ENCODE measurements around the gene RNF17.

The RNF17 gene

GRCh38 chr13:24927810-24928404, 163.9 kb downstream of the RNF17 start:
- DNase-seq (ENCODE audit: low read depth, low spot score), result no peak
- H3K4me3 ChIP-seq (ENCODE audit: insufficient read length, low read depth), result no peak overlapping the region
- H3K4me1 ChIP-seq (ENCODE audit: insufficient read depth, insufficient read length), result no peaks in the 10 kb centered on the region
- H3K36me3 ChIP-seq (ENCODE audit: insufficient read depth, insufficient read length, low read length), result no peaks in the 10 kb centered on the region
- no peaks in the 10 kb centered on the region for H3K27me3 ChIP-seq (ENCODE audit: insufficient read depth, insufficient read length)
- no peaks in the 10 kb centered on the region; the same call in 1 of the 2 replicates for H3K9me3 ChIP-seq (ENCODE audit: insufficient read depth, low read length)
- TF ChIP-seq YY1 (IDR thresholded peaks at IDR 0.05; ENCODE audit: insufficient read depth, insufficient read length) (no peak), ZNF274 (IDR thresholded peaks at IDR 0.05; ENCODE audit: low read depth, low read length) (no peak), SUZ12 (IDR thresholded peaks at IDR 0.05; ENCODE audit: extremely low read depth, insufficient read depth, insufficient read length) (no peak)
- H3K9ac ChIP-seq (ENCODE audit: insufficient read length, low read depth), result no peak overlapping the region

GRCh38 chr13:24929196-24929595, 165.2 kb downstream of the RNF17 start:
- H3K36me3 ChIP-seq (ENCODE audit: insufficient read depth, insufficient read length, low read length), result no peaks in the 10 kb centered on the region
- H3K9ac ChIP-seq (ENCODE audit: insufficient read length, low read depth), result no peak overlapping the region
- no peak for TF ChIP-seq SUZ12 (IDR thresholded peaks at IDR 0.05; ENCODE audit: extremely low read depth, insufficient read depth, insufficient read length)
- no peak for TF ChIP-seq ZNF274 (IDR thresholded peaks at IDR 0.05; ENCODE audit: low read depth, low read length)
- TF ChIP-seq YY1 (IDR thresholded peaks at IDR 0.05; ENCODE audit: insufficient read depth, insufficient read length), result no peak
- no peaks in the 10 kb centered on the region; the same call in 1 of the 2 replicates for H3K9me3 ChIP-seq (ENCODE audit: insufficient read depth, low read length)
- no peaks in the 10 kb centered on the region for H3K4me1 ChIP-seq (ENCODE audit: insufficient read depth, insufficient read length)
- no peak for DNase-seq (ENCODE audit: low read depth, low spot score)
- H3K27me3 ChIP-seq (ENCODE audit: insufficient read depth, insufficient read length), result no peaks in the 10 kb centered on the region
- no peak overlapping the region for H3K4me3 ChIP-seq (ENCODE audit: insufficient read length, low read depth)
